Neural progenitor cell (in vitro differentiated cells): Measurements from ENCODE around the gene NEDD4L.
A peak's percentile ranks its signal among the peaks of the same experiment; 100 is the strongest.

Source experiments
- CTCF ChIP-seq: fragments of 200-600 bp; sonication (generic); IDR thresholded peaks from 2 replicates; pipeline ENCODE4 v1.5.1; 2017; ENCODE audit warnings: antibody characterized with exemption, mild to moderate bottlenecking
- EZH2 ChIP-seq: fragments of 200-600 bp; sonication (generic); IDR thresholded peaks from 2 replicates; pipeline ENCODE4 v1.6.1; 2017; ENCODE audit warnings: antibody characterized with exemption, mild to moderate bottlenecking, moderate library complexity

DNA sequence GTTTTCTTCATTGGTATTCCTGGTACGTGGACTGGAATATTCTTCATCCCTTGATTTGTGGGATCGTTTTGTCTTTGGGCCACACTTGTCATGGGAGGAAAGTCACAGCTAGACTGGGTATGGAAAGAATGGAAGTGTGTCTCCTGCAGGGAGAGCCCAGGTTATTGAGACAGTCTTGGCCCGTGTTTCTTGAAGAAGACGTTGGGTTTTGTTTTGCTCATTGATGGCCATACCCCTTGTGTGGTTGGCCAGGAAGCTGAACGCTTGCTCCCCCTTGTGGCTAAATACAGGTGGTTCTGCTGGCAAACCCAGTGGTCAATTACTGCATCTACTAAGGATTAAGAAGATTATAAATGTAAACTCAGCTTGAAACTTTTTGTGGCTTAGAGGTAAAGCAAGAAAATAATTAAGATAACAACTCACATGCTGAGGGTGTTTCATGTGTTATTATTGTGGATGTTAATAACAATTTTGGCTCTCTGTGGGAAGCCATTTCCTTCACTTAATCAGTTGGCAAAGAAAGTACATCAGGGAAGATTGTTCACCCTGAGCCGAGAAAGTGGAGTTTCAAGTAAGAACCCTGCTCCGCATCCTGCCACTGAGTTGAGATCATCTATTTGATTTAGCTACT is 91.8 kb downstream of the NEDD4L start:
- TF ChIP-seq CTCF (peak; percentile 96), EZH2 (no peak)
